H9 (cell line): ENCODE data around the gene KLF11. TPM values are rescaled to one million over a fixed set of nuclear protein-coding genes. Genes with fewer than 3 reads are reported as not detected.

Experiments used
- DNase-seq: peaks from one replicate; pipeline ENCODE4 v3.0.0-alpha.2; 2017
- H2AFZ ChIP-seq: one replicate; pipeline ENCODE4 v1.6.1; 2013; ENCODE audit warnings: mild to moderate bottlenecking, low read length, control low read depth, moderate library complexity
- H2AK5ac ChIP-seq: 2 replicates; pipeline ENCODE4 v1.6.1; 2013; ENCODE audit warnings: low read length, control low read depth, mixed read lengths; ENCODE audit not compliant: insufficient read length
- H2BK120ac ChIP-seq: one replicate; pipeline ENCODE4 v1.6.1; 2013; ENCODE audit warnings: low read depth, mild to moderate bottlenecking, low read length, control low read depth, inconsistent platforms; ENCODE audit not compliant: poor library complexity, severe bottlenecking
- H2BK12ac ChIP-seq: 2 replicates; pipeline ENCODE4 v1.6.1; 2013; ENCODE audit warnings: low read length, control low read depth, mixed read lengths, low read depth; ENCODE audit not compliant: insufficient read length
- H2BK15ac ChIP-seq: 2 replicates; pipeline ENCODE4 v1.6.1; 2013; ENCODE audit warnings: low read depth, low read length, control low read depth
- H2BK20ac ChIP-seq: one replicate; pipeline ENCODE4 v1.6.1; 2013; ENCODE audit warnings: low read depth, mild to moderate bottlenecking, low read length, control low read depth, inconsistent platforms; ENCODE audit not compliant: poor library complexity, severe bottlenecking
- H2BK5ac ChIP-seq: 2 replicates; pipeline ENCODE4 v1.6.1; 2013; ENCODE audit warnings: low read length, control low read depth, mixed read lengths; ENCODE audit not compliant: insufficient read length
- H3K14ac ChIP-seq: 2 replicates; pipeline ENCODE4 v1.6.1; 2013; ENCODE audit warnings: low read length, control low read depth; ENCODE audit not compliant: insufficient read depth
- H3K18ac ChIP-seq: 2 replicates; pipeline ENCODE4 v1.6.1; 2013; ENCODE audit warnings: low read depth, mild to moderate bottlenecking, mixed read lengths, low read length, control low read depth; ENCODE audit not compliant: insufficient read length
- H3K23ac ChIP-seq: 2 replicates; pipeline ENCODE4 v1.6.1; 2013; ENCODE audit warnings: low read length, control low read depth, mixed read lengths, low read depth; ENCODE audit not compliant: insufficient read length
- H3K23me2 ChIP-seq: 2 replicates; pipeline ENCODE4 v1.6.1; 2013; ENCODE audit warnings: low read depth, mild to moderate bottlenecking, mixed read lengths, low read length, control low read depth; ENCODE audit not compliant: insufficient read length, poor library complexity, severe bottlenecking
- H3K27ac ChIP-seq: 2 replicates; pipeline ENCODE4 v1.5.1; 2013; ENCODE audit warnings: low read length, control low read depth, mixed read lengths, low read depth; ENCODE audit not compliant: insufficient read length
- H3K27me3 ChIP-seq: 2 replicates; pipeline ENCODE4 v1.6.1; 2013; ENCODE audit warnings: low read length, control low read depth, inconsistent platforms; ENCODE audit not compliant: insufficient read depth
- H3K4ac ChIP-seq: 2 replicates; pipeline ENCODE4 v1.6.1; 2013; ENCODE audit warnings: low read depth, mild to moderate bottlenecking, control low read depth, inconsistent platforms, low read length, moderate library complexity
- H3K4me1 ChIP-seq: 2 replicates; pipeline ENCODE4 v1.6.1; 2013; ENCODE audit warnings: low read length, control low read depth, inconsistent platforms; ENCODE audit not compliant: insufficient read depth
- H3K4me2 ChIP-seq: 2 replicates; pipeline ENCODE4 v1.6.1; 2013; ENCODE audit warnings: low read length, control low read depth, mixed read lengths; ENCODE audit not compliant: insufficient read length, insufficient read depth
- H3K56ac ChIP-seq: 2 replicates; pipeline ENCODE4 v1.6.1; 2013; ENCODE audit warnings: low read depth, mild to moderate bottlenecking, mixed read lengths, low read length, control low read depth; ENCODE audit not compliant: insufficient read length
- H3K79me1 ChIP-seq: 2 replicates; pipeline ENCODE4 v1.6.1; 2013; ENCODE audit warnings: low read depth, mild to moderate bottlenecking, moderate library complexity, low read length, control low read depth, inconsistent platforms; ENCODE audit not compliant: insufficient read depth, poor library complexity, severe bottlenecking
- H3K79me2 ChIP-seq: 2 replicates; pipeline ENCODE4 v1.6.1; 2013; ENCODE audit warnings: low read length, control low read depth, inconsistent platforms; ENCODE audit not compliant: insufficient read depth
- H3K9ac ChIP-seq: 2 replicates; pipeline ENCODE4 v1.6.1; 2013; ENCODE audit warnings: low read length, control low read depth, mixed read lengths; ENCODE audit not compliant: insufficient read length; ENCODE audit errors: extremely low read depth
- H3K9me3 ChIP-seq: one replicate; pipeline ENCODE4 v1.6.1; 2013; ENCODE audit warnings: low read depth, low read length, inconsistent platforms; ENCODE audit not compliant: control insufficient read depth
- H3T11ph ChIP-seq: one replicate; pipeline ENCODE4 v1.6.1; 2013; ENCODE audit warnings: mild to moderate bottlenecking, low read length, control low read depth, inconsistent platforms
- H4K20me1 ChIP-seq: one replicate; pipeline ENCODE4 v1.6.1; 2013; ENCODE audit not compliant: control insufficient read depth, insufficient read length, insufficient read depth
- H4K5ac ChIP-seq: 2 replicates; pipeline ENCODE4 v1.6.1; 2013; ENCODE audit warnings: low read depth, mild to moderate bottlenecking, mixed read lengths, low read length, control low read depth; ENCODE audit not compliant: insufficient read length
- H4K8ac ChIP-seq: replicated peaks from 2 replicates; pipeline ENCODE4 v1.6.1; 2013; ENCODE audit warnings: low read length, control low read depth, mixed read lengths, low read depth; ENCODE audit not compliant: insufficient read length
- H4K91ac ChIP-seq: 2 replicates; pipeline ENCODE4 v1.6.1; 2013; ENCODE audit warnings: low read depth, mild to moderate bottlenecking, moderate library complexity, mixed read lengths, low read length, control low read depth; ENCODE audit not compliant: insufficient read length
- H3K27ac Mint-ChIP-seq, 3 experiments: 2 replicates in 2 of 3; 3 replicates in 1 of 3; pipeline ENCODE4 v1.8.0; 2020 to 2021; ENCODE audit warnings: mixed read lengths in 3 of 3, mild to moderate bottlenecking in 1 of 3, moderate library complexity in 1 of 3
- H3K27me3 Mint-ChIP-seq: 2 replicates; pipeline ENCODE4 v1.8.0; 2021; ENCODE audit warnings: low read depth, mild to moderate bottlenecking, moderate library complexity, mixed read lengths
- H3K36me3 Mint-ChIP-seq, 3 experiments: 2 replicates in 2 of 3; 3 replicates in 1 of 3; pipeline ENCODE4 v1.8.0; 2020 to 2021; ENCODE audit warnings: low read depth in 3 of 3, mixed read lengths in 3 of 3; ENCODE audit not compliant: insufficient read depth in 1 of 3
- H3K4me1 Mint-ChIP-seq, 2 experiments: 2 replicates each; pipeline ENCODE4 v1.8.0; 2020; ENCODE audit warnings: mixed read lengths in 2 of 2
- H3K4me3 Mint-ChIP-seq, 2 experiments: 2 replicates in 1 of 2; 3 replicates in 1 of 2; pipeline ENCODE4 v1.8.0; 2020 to 2021; ENCODE audit warnings: mild to moderate bottlenecking in 2 of 2, mixed read lengths in 2 of 2, moderate library complexity in 1 of 2
- H3K9me3 Mint-ChIP-seq, 2 experiments: 2 replicates in 1 of 2; 3 replicates in 1 of 2; pipeline ENCODE4 v1.8.0; 2020; ENCODE audit warnings: mild to moderate bottlenecking in 2 of 2, mixed read lengths in 2 of 2, moderate library complexity in 1 of 2
- CTCF ChIP-seq: fragments of 200-600 bp; sonication (generic); conservative IDR thresholded peaks from 3 replicates; pipeline ENCODE4 v1.8.0; 2021; ENCODE audit warnings: antibody characterized with exemption, mild to moderate bottlenecking
- WGBS: extraction: QIAGEN DNeasy Blood & Tissue Kit; methylation state at CpG from one replicate; pipeline ENCODE4 v1.1.7; 2013; ENCODE audit warnings: missing lambda C conversion rate, low lambda C conversion rate, mixed read lengths; ENCODE audit not compliant: insufficient read length; ENCODE audit errors: extremely low coverage; 5-methylcytosine and 5-hydroxymethylcytosine counted together
- total RNA-seq: library from RNA; stranded (reverse); gene quantifications from 2 replicates; pipeline ENCODE4 v1.2.1, GENCODE V29; 2021

KLF11 gene
- total RNA-seq, 1 experiment from 2014 or later = 15.5 TPM

- peak overlapping the region; percentile 15 for H3K4me2 ChIP-seq
- H3K56ac ChIP-seq = no peak overlapping the region
- H4K8ac ChIP-seq = no peak overlapping the region
- no peak overlapping the region for H2BK20ac ChIP-seq
- H3K27me3 ChIP-seq = peaks cover 9% of the 10 kb centered on the region; the same call in 1 of the 2 replicates
- Mint-ChIP-seq H3K4me3 (peak overlapping the region; percentile 58 to 82), H3K9me3 (no peaks in the 10 kb centered on the region; a peak in 1 of 5 replicates), H3K36me3 (no peaks in the 10 kb centered on the region; a peak in 1 of 7 replicates), H3K27me3 (peaks cover 87% of the 10 kb centered on the region), H3K27ac (no peak overlapping the region; a peak in 1 of 7 replicates), H3K4me1 (peaks cover 12 to 31% of the 10 kb centered on the region in 2 experiments)
- no peak overlapping the region for H4K91ac ChIP-seq
- H3K23ac ChIP-seq = no peak overlapping the region
- H3K4ac ChIP-seq = no peak overlapping the region
- H3K4me1 ChIP-seq = no peaks in the 10 kb centered on the region; the same call in 1 of the 2 replicates
- H2AK5ac ChIP-seq = no peak overlapping the region
- H3K79me1 ChIP-seq = no peaks in the 10 kb centered on the region
- no peak overlapping the region for H3K14ac ChIP-seq
- H3K9me3 ChIP-seq = no peaks in the 10 kb centered on the region
- TF ChIP-seq CTCF = no peak
- no peak for DNase-seq
- H4K5ac ChIP-seq = no peak overlapping the region
- H2AFZ ChIP-seq = no peak overlapping the region
- no peak overlapping the region for H2BK15ac ChIP-seq
- no CpG with 5 or more reads among the region's 12 CpGs for WGBS
- no peak overlapping the region for H2BK12ac ChIP-seq
- no peaks in the 10 kb centered on the region; the same call in 1 of the 2 replicates for H3K79me2 ChIP-seq
- peaks cover 8% of the 10 kb centered on the region for H3K23me2 ChIP-seq
- no peaks in the 10 kb centered on the region for H4K20me1 ChIP-seq
- no peak overlapping the region for H3K27ac ChIP-seq
- H2BK120ac ChIP-seq = no peak overlapping the region
- no peak overlapping the region for H3T11ph ChIP-seq
- no peak overlapping the region for H3K9ac ChIP-seq
- no peak overlapping the region for H2BK5ac ChIP-seq
- H3K18ac ChIP-seq = no peak overlapping the region
Measured at GRCh38 chr2:10078704-10079265, 35.4 kb downstream of the KLF11 start.
